ENCODE measurements around the gene MED15. TPM values are rescaled to one million over a fixed set of nuclear protein-coding genes. Genes with fewer than 3 reads are reported as not detected.

The MED15 gene
- total RNA-seq, 1 donor from 2014 or later = 26.2 TPM

GRCh38 chr22:20636075-20636812, 128.8 kb downstream of the MED15 start:
- DNase-seq (ENCODE audit: low spot score) = no peak

GRCh38 chr22:20636945-20637344, 129.5 kb downstream of the MED15 start:
- no peak for ATAC-seq
- DNase-seq (ENCODE audit: low spot score) = no peak

More at GRCh38 chr22:20636075-20636812, 128.8 kb downstream of the MED15 start:
- no peak for ATAC-seq

Other genes with a start within 250 kb of the MED15 start
- gene RTN4R, start 239.3 kb upstream of the MED15 start, total RNA-seq = 10.9 TPM
- 60.2 TPM for gene DGCR6L, start 187.6 kb upstream of the MED15 start, total RNA-seq
- gene ZNF74, start 113.5 kb upstream of the MED15 start, total RNA-seq = 5.7 TPM
- 2.2 TPM for gene SCARF2, start 69.8 kb upstream of the MED15 start, total RNA-seq
- 13.3 TPM for gene KLHL22, start 11.8 kb upstream of the MED15 start, total RNA-seq